Measurements from ENCODE around the gene RAC3.

RAC3 gene

GRCh38 chr17:82045936-82046484 lies 14.5 kb downstream of the RAC3 start:
- DNase-seq = no peak

DNA sequence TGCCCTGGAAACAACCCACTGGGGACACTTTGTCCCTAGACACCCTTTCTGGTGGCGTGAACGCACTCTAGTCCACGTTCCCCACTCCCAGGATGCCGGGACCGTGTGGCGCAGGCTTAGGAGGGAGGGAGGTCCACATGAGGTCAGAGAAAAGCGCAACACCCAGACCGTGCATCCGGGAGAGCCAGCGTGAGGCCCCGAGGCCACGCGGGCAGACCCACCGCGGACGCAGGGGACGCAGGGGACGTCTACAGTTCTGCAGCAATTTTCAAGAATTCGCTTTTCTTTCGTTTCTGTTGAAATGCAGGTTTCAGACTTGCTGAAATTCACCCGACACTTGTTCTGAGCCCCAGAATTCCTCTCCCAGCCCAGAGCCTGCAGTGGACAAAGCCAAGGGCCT lies 15.4 kb downstream of the RAC3 start:
- DNase-seq = no peak

DNA sequence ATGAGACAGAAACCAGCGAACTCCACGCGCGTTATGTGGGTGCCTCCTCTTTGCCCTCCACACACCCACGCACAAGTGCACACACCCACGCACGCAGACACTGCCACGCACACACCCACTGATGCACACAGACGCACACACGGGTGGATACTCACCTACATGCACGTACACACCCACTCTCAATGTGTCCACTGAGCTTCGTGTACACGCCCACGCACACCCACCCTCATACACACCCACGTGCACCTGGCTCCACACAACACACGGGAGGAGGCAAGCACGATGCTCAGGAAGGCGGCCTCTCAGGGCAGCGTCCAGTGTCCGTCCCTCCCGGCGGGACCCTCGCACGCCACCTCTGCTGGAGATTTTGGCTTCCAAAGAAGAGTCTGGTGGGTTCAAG lies 15.9 kb downstream of the RAC3 start:
- DNase-seq = no peak

DNA sequence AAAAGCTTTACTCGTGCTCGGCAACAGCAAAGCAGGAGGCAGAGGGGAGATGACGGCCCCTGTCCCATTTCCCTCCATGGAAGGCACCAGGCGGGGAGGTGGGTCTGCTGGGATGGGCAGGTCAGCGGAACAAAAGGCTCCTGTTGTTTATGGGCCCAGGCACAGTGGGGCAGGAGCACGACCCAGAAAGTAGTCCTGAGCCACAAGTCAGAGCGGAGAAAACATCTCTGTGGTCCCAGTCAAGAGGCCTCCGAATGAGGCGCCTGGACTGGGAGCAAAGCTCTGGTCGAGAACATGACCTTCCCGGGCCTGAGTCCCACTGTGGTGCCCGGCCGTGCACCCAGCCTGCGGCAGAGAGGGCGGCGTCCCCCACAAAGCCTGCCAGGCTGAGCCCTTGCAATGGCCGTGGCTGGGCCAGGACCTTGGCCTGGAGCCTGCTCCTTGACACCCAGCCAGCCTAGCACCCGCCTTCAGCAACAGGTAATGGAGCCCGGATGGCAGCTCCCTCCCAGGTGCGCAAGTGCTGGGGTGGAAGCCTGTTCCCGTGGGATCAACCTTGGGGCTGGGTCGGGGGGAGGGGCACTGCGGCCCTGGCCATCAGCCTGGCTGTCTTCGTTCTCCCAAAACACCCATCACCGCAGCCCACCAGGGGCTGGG lies 16.6 kb downstream of the RAC3 start:
- DNase-seq = no peak

GRCh38 chr17:82048571-82048971 lies 17.1 kb downstream of the RAC3 start:
- no peak for DNase-seq

- DNase-seq = no peak
Observed at GRCh38 chr17:82049106-82049505, 17.6 kb downstream of the RAC3 start.

GRCh38 chr17:82049521-82049971 lies 18.1 kb downstream of the RAC3 start:
- DNase-seq = no peak

DNA sequence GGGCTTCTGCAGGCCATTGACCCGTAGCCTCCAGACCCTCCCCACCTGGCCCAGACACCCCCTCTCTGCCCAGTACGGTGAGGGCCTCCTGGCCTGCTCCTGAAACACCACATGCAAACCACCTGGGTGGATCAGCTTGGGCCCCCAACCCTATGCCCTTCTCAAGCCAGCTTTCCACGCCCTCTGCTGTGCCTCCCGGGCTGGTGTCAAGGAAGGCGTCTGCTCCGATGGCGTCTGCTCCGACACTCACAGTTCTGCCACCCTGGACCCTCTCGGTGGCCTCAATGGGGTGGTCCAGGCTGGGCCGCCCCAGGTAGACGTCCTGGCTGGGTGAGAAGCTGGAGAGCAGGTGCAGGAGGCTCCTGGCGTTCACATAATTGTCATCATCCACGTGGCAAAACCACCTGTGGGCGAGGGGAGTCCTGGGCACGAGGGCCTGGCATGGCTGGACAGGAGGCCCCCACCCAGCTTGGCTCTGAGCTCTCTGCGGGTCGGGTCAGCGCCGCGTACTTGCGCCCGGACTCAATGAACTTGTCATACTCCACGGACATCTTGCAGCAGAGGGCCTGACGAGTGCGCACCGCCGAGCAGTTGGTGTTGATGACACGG lies 18.8 kb downstream of the RAC3 start:
- no peak for DNase-seq

DNA sequence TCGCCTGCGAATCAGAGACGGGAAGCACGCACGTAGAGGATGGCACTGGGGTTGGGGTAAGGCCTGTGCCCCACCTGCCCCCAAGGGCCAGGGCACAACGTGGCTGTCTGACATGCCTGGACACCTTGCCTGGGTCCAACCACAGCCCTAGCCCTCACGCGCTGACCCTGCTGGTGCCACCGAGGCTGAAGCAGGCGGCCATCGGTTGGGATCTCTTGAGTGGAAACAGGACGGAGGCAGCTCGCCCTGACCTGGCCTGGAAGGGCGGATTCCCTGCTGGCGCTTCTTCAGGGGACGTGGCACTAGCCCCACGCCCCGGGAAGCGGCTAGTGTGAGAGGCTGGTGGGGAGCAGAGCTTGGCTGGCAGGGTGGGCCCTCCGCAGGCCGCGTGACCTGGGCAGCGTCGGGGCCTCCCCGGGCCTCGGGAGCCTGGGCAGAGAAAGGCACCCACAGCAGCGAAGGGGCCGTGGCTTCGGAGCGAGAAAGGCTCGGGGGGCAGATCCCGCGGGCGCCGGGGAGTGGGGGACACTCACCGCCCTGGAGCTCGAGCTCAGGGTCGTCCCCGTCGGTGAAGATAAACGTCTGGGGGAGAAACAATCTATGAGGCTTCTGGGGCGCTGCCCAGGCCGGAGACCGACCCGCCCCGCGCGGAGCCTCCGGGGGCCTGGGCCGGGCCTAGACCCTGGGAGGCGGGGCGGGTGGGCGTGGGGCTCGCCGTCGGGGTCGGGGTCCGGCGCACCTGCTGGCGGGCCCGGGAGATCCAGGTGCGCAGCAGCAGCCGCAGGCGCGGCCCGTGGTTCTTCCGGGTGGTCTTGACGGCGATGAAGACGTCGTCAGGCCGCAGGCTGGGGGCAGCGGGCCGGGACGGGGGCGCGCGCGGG lies 19.5 kb downstream of the RAC3 start:
- DNase-seq = no peak

- DNase-seq = peak; percentile 73
Observed at GRCh38 chr17:82051776-82052637, 20.5 kb downstream of the RAC3 start, which contains the start of the genes GPS1 and RFNG. GPS1 (plus strand) TSS chr17:82051898; CDS start chr17:82051932, 34 bp downstream. RFNG (minus strand) TSS chr17:82051811; CDS start chr17:82051766, 45 bp downstream.

- no peak for DNase-seq
Observed at GRCh38 chr17:82052638-82053059, 21.2 kb downstream of the RAC3 start.

DNA sequence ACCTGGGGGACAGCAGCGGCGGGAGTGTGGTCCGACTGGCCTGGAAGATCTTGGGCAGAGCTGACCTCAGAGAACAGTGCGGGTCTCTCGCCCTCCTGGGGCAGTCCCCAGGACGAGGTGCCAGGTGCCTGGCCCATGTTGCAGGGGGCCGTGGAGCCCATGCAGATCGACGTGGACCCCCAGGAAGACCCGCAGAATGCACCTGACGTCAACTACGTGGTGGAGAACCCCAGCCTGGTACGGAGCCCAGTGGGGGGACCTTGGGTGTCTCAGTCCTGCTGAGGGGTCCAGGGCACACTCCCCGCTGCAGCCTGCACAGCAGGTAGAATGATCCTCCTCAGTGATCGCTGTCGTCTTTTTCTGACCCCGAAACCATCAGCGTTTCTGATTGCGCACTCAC lies 21.7 kb downstream of the RAC3 start:
- DNase-seq = no peak

DNA sequence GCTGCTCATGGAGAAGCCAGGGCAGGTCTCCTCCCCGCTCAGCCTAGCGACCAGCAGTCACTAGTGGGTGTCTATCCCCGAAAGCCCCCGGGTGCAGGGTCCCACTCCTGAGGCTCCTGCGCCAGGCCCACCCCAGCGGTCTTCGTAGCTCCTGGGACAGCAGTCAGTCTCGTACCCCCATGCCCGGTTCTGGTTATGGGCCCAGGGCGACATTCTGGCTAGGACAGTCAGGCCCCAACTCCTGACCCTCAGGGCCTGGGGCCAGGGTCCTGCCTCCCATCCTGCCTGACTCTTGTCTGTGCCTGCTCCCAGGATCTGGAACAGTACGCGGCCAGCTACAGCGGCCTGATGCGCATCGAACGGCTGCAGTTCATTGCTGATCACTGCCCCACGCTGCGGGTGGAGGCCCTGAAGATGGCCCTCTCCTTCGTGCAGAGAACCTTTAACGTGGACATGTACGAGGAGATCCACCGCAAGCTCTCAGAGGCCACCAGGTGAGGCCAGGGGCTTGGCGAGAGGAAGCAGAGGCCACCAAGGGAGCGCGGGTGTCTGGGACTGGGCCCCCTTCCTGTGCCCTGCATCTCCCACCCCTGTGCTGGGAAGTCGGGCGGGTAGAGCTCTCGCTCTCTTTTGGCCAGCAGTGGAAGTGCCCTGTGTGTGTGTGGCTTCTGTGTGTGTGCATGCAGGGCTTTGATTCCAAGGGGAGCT lies 22.2 kb downstream of the RAC3 start:
- DNase-seq = no peak

- no peak for DNase-seq
Observed at GRCh38 chr17:82054351-82055022, 23.0 kb downstream of the RAC3 start.

DNA sequence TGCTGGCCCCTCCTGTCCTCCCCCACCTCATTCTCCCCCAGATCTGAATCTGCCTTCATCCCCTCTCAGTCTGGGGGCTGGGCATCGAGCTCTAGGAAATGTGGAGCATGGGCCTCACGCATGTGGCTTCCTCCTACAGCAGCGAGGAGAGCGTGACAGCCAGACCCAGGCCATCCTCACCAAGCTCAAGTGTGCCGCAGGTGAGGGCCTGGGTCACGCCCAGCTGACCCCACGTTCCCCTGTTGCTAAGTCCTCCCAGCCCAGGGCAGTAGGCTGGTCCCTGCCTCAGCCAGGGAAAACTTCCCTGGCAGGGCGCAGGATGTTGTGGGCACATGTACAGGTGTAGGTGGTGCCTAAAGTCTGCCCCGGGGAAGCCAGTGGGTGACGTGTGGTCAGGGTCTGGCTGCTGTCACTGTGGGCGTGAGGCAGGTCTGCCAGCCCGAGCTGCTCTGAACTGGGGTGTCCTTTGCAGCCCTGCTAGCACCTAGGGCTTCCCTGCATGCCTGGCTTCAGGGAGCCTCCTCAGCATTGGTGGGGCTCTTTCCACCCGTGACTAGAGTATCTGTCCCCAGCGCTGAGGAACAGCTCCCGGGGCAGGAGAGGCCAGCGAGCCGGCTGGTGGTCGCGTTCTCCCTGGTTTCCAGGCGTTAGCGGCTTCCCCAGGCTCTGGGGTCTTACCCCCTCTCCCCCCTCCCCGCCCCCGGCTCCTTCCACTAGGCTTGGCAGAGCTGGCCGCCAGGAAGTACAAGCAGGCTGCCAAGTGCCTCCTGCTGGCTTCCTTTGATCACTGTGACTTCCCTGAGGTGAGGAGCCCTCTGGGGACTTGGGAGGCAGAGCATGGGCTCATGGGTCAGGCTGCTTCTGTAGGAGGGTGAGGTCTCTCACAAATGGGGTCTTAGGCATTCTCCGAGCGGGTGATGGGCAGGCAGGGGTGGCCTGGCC lies 23.8 kb downstream of the RAC3 start:
- DNase-seq = no peak

- DNase-seq = no peak
Observed at GRCh38 chr17:82055965-82056728, 24.7 kb downstream of the RAC3 start.

DNA sequence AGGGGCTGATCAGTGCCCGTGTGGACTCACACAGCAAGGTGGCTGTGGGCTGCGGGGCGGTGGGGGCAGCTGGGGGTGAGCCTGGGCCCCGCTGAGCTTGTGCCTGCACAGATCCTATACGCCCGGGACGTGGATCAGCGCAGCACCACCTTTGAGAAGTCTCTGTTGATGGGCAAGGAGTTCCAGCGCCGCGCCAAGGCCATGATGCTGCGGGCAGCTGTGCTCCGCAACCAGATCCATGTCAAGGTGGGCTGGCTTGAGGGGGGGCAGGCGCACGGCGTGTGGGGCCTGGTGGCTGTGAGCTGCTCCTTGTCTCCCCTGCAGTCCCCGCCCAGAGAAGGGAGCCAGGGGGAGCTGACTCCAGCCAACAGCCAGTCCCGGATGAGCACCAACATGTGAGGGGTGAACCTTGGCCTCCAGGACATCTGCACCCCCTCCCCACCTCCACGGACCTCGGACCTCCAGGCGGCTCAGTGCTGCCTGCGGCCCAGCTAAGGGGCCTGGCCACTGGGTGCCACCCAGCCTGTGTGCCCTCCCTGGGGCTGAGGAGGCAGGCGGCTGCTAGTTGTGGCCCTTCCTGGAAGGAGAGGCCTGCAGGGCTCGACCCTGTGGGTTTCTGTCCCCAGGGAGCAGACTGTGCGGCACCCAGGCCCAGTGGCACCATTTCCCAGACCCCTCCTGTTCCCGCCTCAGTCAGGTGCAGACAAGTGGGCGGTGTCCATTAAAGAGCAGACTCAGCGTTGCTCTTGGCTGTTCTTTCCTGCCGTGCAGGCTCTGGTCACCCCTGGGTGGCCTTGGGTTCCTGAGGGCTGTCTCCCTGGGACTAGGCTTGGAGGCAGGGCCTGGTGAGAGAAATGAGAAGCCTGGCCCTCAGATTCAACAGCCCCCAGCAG lies 25.5 kb downstream of the RAC3 start:
- no peak for DNase-seq

All from NCI-H2171 (cell line).